Activated B cell treated with CpG ODN at 0.5 μM for 24 hours (primary cell): ENCODE results near the gene C9orf43. TPM values are rescaled to one million over a fixed set of nuclear protein-coding genes. Genes with fewer than 3 reads are reported as not detected.
A peak's percentile ranks its signal among the peaks of the same experiment; 100 is the strongest.

Experiments used
- ATAC-seq: fragments of 200-7000 bp; cut with Tn5 transposase; one replicate; pipeline ENCODE4 v1.10.0; 2021; ENCODE audit warnings: low read depth, mild to moderate bottlenecking, moderate library complexity
- CTCF ChIA-PET: fragments of 350-600 bp; sonication (Branson Sonifier 250); formaldehyde crosslinking; loops from one replicate; lab custom pipeline; 2021; ENCODE audit warnings: antibody characterized with exemption; lab: Charles Lee
- POLR2A ChIA-PET: fragments of 350-600 bp; sonication (Branson Sonifier 250); formaldehyde crosslinking; loops from one replicate; lab custom pipeline; 2021; ENCODE audit warnings: antibody characterized with exemption; lab: Charles Lee
- DNase-seq: peaks from one replicate; pipeline ENCODE4 v3.0.0; 2022
- H3K27ac Mint-ChIP-seq: one replicate; pipeline ENCODE4 v1.8.0; 2020; ENCODE audit warnings: mixed read lengths
- H3K27me3 Mint-ChIP-seq: one replicate; pipeline ENCODE4 v1.8.0; 2021; ENCODE audit warnings: mixed read lengths
- H3K36me3 Mint-ChIP-seq: one replicate; pipeline ENCODE4 v1.8.0; 2021; ENCODE audit warnings: low read depth, mixed read lengths
- H3K4me1 Mint-ChIP-seq: one replicate; pipeline ENCODE4 v1.8.0; 2021; ENCODE audit warnings: mixed read lengths
- H3K4me3 Mint-ChIP-seq: one replicate; pipeline ENCODE4 v1.8.0; 2020; ENCODE audit warnings: mild to moderate bottlenecking, mixed read lengths
- H3K9me3 Mint-ChIP-seq: one replicate; pipeline ENCODE4 v1.8.0; 2020; ENCODE audit warnings: mixed read lengths
- CTCF ChIP-seq: fragments of 200-600 bp; IDR thresholded peaks from one replicate; pipeline ENCODE4 v1.8.0; 2022; ENCODE audit warnings: antibody characterized with exemption, mild to moderate bottlenecking
- intact Hi-C: fragments of 100-400 bp; cut with micrococcal nuclease; formaldehyde crosslinking; loops from one replicate; pipeline ENCODE4 v1.15.1; 2024
- total RNA-seq: library from RNA; stranded (reverse); gene quantifications from 2 replicates; pipeline ENCODE4 v1.2.3, GENCODE V29; 2022

Gene C9orf43
- total RNA-seq, 1 donor from 2014 or later, result 1.2 TPM

- no peak for DNase-seq
- Mint-ChIP-seq H3K36me3 (peaks cover 40% of the 10 kb centered on the region), H3K9me3 (no peaks in the 10 kb centered on the region), H3K27ac (peak overlapping the region; percentile 99), H3K4me1 (peaks cover 31% of the 10 kb centered on the region), H3K4me3 (peak overlapping the region; percentile 98), H3K27me3 (no peaks in the 10 kb centered on the region)
- TF ChIP-seq CTCF, result no peak
- ATAC-seq, result no peak
- ChIA-PET CTCF (interaction anchor here (0.8 to 2.0 kb wide), 7 partner anchors 9 to 248 kb away, joined by 3 to 16 read pairs (median 3); partner anchors contain the start of gene ALAD), POLR2A (interaction anchor here (0.6 to 3.2 kb wide), 24 partner anchors 9 to 1779 kb away, joined by 3 to 83 read pairs (median 4); partner anchors contain the start of genes ALAD, BSPRY, CDC26 and DNAJC25)
- intact Hi-C loops, result loop anchor here (1.0 to 10.0 kb wide), 11 partner anchors 9 to 1927 kb away; partner anchors contain the start of genes ALAD, CDC26, FKBP15 and HDHD3
Measured at GRCh38 chr9:113409883-113410206, 702 bp upstream of the C9orf43 start.

- Mint-ChIP-seq H3K4me1 (peaks cover 4% of the 10 kb centered on the region), H3K27ac (no peak overlapping the region), H3K36me3 (no peaks in the 10 kb centered on the region), H3K4me3 (no peak overlapping the region), H3K9me3 (no peaks in the 10 kb centered on the region), H3K27me3 (no peaks in the 10 kb centered on the region)
- DNase-seq (no peak), ATAC-seq (peak; percentile 99)
- TF ChIP-seq CTCF, result no peak
- intact Hi-C loops, result loop anchor here (1.0 to 10.0 kb wide), 4 partner anchors 15 to 1521 kb away; partner anchors contain the start of genes ALAD and UGCG
- ChIA-PET CTCF (interaction anchor here (0.8 to 1.8 kb wide), 4 partner anchors 30 to 175 kb away, joined by 3 to 5 read pairs (median 4); partner anchors contain the start of genes CDC26 and PRPF4), POLR2A (interaction anchor here (1.1 to 2.0 kb wide), 4 partner anchors 16 to 166 kb away, joined by 3 to 6 read pairs (median 5); partner anchors contain the start of genes ALAD and HDHD3)
Measured at GRCh38 chr9:113416149-113416721, 5.7 kb downstream of the C9orf43 start.

GRCh38 chr9:113417370-113417769 lies 6.8 kb downstream of the C9orf43 start:
- Mint-ChIP-seq H3K4me1 (no peaks in the 10 kb centered on the region), H3K9me3 (no peaks in the 10 kb centered on the region), H3K4me3 (no peak overlapping the region), H3K27ac (no peak overlapping the region), H3K27me3 (no peaks in the 10 kb centered on the region), H3K36me3 (no peaks in the 10 kb centered on the region)
- ChIA-PET CTCF (no interaction called here), POLR2A (no interaction called here)
- intact Hi-C loops, result loop anchor here (2.0 to 10.0 kb wide), 3 partner anchors 17 to 1523 kb away; partner anchors contain the start of genes ALAD and UGCG
- DNase-seq (no peak), ATAC-seq (no peak)
- no peak for TF ChIP-seq CTCF

GRCh38 chr9:113421726-113422125 lies 11.2 kb downstream of the C9orf43 start:
- Mint-ChIP-seq H3K27me3 (peaks cover 14% of the 10 kb centered on the region), H3K4me3 (no peak overlapping the region), H3K4me1 (no peaks in the 10 kb centered on the region), H3K36me3 (no peaks in the 10 kb centered on the region), H3K27ac (no peak overlapping the region), H3K9me3 (no peaks in the 10 kb centered on the region)
- no peak for ATAC-seq
- ChIA-PET POLR2A (interaction anchor here (1.0 kb wide), 1 partner anchor 147 kb away, joined by 3 read pairs; the partner anchor contains the start of genes CDC26 and PRPF4), CTCF (no interaction called here)
- no peak for DNase-seq
- TF ChIP-seq CTCF, result no peak
- intact Hi-C loops, result no loop called here

GRCh38 chr9:113425072-113425471 lies 14.5 kb downstream of the C9orf43 start:
- Mint-ChIP-seq H3K27ac (no peak overlapping the region), H3K36me3 (no peaks in the 10 kb centered on the region), H3K9me3 (no peaks in the 10 kb centered on the region), H3K27me3 (peaks cover 15% of the 10 kb centered on the region), H3K4me1 (no peaks in the 10 kb centered on the region), H3K4me3 (no peak overlapping the region)
- no peak for ATAC-seq
- intact Hi-C loops, result no loop called here
- ChIA-PET CTCF (no interaction called here), POLR2A (no interaction called here)
- no peak for TF ChIP-seq CTCF
- DNase-seq, result no peak
